ENCODE measurements around the gene PHTF2.

The PHTF2 gene

GRCh38 chr7:77918676-77919075 is 120.1 kb downstream of the PHTF2 start:
- CTCF ChIA-PET: no interaction called here
- TF ChIP-seq LEF1 (IDR thresholded peaks at IDR 0.05; ENCODE audit: borderline replicate concordance) (no peak), PKNOX1 (IDR thresholded peaks at IDR 0.05) (no peak), SUZ12 (IDR thresholded peaks at IDR 0.05) (no peak), L3MBTL2 (conservative IDR thresholded peaks at IDR 0.05) (no peak)
- POLR2A ChIA-PET: no interaction called here
- no peak for DNase-seq (ENCODE audit: extremely low spot score)

GRCh38 chr7:77923419-77923818 is 124.8 kb downstream of the PHTF2 start:
- no peak for DNase-seq (ENCODE audit: extremely low spot score)

GRCh38 chr7:77930496-77930895 is 131.9 kb downstream of the PHTF2 start:
- TF ChIP-seq L3MBTL2 (conservative IDR thresholded peaks at IDR 0.05) (no peak), TARDBP (IDR thresholded peaks at IDR 0.05) (no peak), ARNT (IDR thresholded peaks at IDR 0.05) (no peak), SUZ12 (IDR thresholded peaks at IDR 0.05) (no peak)
- DNase-seq (ENCODE audit: extremely low spot score): no peak
- ChIA-PET CTCF (no interaction called here), POLR2A (no interaction called here)

More at GRCh38 chr7:77923419-77923818, 124.8 kb downstream of the PHTF2 start:
- TF ChIP-seq TARDBP (IDR thresholded peaks at IDR 0.05) (no peak), ZNF384 (IDR thresholded peaks at IDR 0.05) (no peak), ARNT (IDR thresholded peaks at IDR 0.05) (no peak), NFRKB (IDR thresholded peaks at IDR 0.05) (no peak), FOXA1 (IDR thresholded peaks at IDR 0.05) (no peak), FOXK2 (IDR thresholded peaks at IDR 0.05) (no peak), SP1 (IDR thresholded peaks at IDR 0.05) (no peak), ELF4 (IDR thresholded peaks at IDR 0.05) (no peak), HDGF (IDR thresholded peaks at IDR 0.05; ENCODE audit: borderline replicate concordance) (no peak), L3MBTL2 (conservative IDR thresholded peaks at IDR 0.05) (no peak), CTBP1 (IDR thresholded peaks at IDR 0.05; ENCODE audit: borderline replicate concordance) (no peak), BHLHE40 (IDR thresholded peaks at IDR 0.05; ENCODE audit: borderline replicate concordance) (no peak), PKNOX1 (IDR thresholded peaks at IDR 0.05) (no peak), SUZ12 (IDR thresholded peaks at IDR 0.05) (no peak)
- ChIA-PET POLR2A (interaction anchor here (1.0 kb wide), 1 partner anchor 125 kb away, joined by 5 read pairs; the partner anchor contains the start of genes PHTF2 and TMEM60), CTCF (interaction anchor here (0.6 kb wide), 1 partner anchor 50 kb away, joined by 4 read pairs; no protein-coding TSS in a partner anchor)

GRCh38 chr7:77931841-77932240 is 133.3 kb downstream of the PHTF2 start:
- POLR2A ChIA-PET: interaction anchor here (1.2 kb wide), 1 partner anchor 88 kb away, joined by 3 read pairs; no protein-coding TSS in a partner anchor
- DNase-seq (ENCODE audit: extremely low spot score): no peak
- TF ChIP-seq FOXA1 (IDR thresholded peaks at IDR 0.05): no peak
- TF ChIP-seq ELF4 (IDR thresholded peaks at IDR 0.05): no peak
- no peak for TF ChIP-seq BHLHE40 (IDR thresholded peaks at IDR 0.05; ENCODE audit: borderline replicate concordance)
- no peak for TF ChIP-seq PKNOX1 (IDR thresholded peaks at IDR 0.05)
- no peak for TF ChIP-seq L3MBTL2 (conservative IDR thresholded peaks at IDR 0.05)
- no peak for TF ChIP-seq NFRKB (IDR thresholded peaks at IDR 0.05)
- TF ChIP-seq TARDBP (IDR thresholded peaks at IDR 0.05): no peak
- no peak for TF ChIP-seq HDGF (IDR thresholded peaks at IDR 0.05; ENCODE audit: borderline replicate concordance)
- TF ChIP-seq ZNF384 (IDR thresholded peaks at IDR 0.05): no peak
- CTCF ChIA-PET: no interaction called here

- ChIA-PET CTCF (interaction anchor here (0.7 kb wide), 1 partner anchor 274 kb away, joined by 3 read pairs; no protein-coding TSS in a partner anchor), POLR2A (no interaction called here)
- TF ChIP-seq CTBP1 (IDR thresholded peaks at IDR 0.05; ENCODE audit: borderline replicate concordance): no peak
- TF ChIP-seq PKNOX1 (IDR thresholded peaks at IDR 0.05): peak; percentile 25; the same call in 1 of the 2 replicates
- TF ChIP-seq ARNT (IDR thresholded peaks at IDR 0.05): no peak
- DNase-seq (ENCODE audit: extremely low spot score): no peak
These were observed 134.8 kb downstream of the PHTF2 start for GRCh38 chr7:77933394-77933793.

GRCh38 chr7:77935652-77936348 is 137.2 kb downstream of the PHTF2 start:
- DNase-seq (ENCODE audit: extremely low spot score): no peak
- ChIA-PET POLR2A (no interaction called here), CTCF (interaction anchor here (0.6 to 0.8 kb wide), 2 partner anchors 26 to 27 kb away, joined by 3 to 4 read pairs; no protein-coding TSS in a partner anchor)

More at GRCh38 chr7:77935652-77936348, 137.2 kb downstream of the PHTF2 start:
- no peak for TF ChIP-seq CTBP1 (IDR thresholded peaks at IDR 0.05; ENCODE audit: borderline replicate concordance)
- TF ChIP-seq ELF4 (IDR thresholded peaks at IDR 0.05): no peak
- no peak for TF ChIP-seq SUZ12 (IDR thresholded peaks at IDR 0.05)
- no peak for TF ChIP-seq ARNT (IDR thresholded peaks at IDR 0.05)
- TF ChIP-seq NFRKB (IDR thresholded peaks at IDR 0.05): no peak
- no peak for TF ChIP-seq FOXM1 (IDR thresholded peaks at IDR 0.05; ENCODE audit: borderline replicate concordance)
- no peak for TF ChIP-seq L3MBTL2 (conservative IDR thresholded peaks at IDR 0.05)
- TF ChIP-seq ZNF384 (IDR thresholded peaks at IDR 0.05): peak; percentile 41; the same call in 1 of the 2 replicates
- TF ChIP-seq FOXA1 (IDR thresholded peaks at IDR 0.05): no peak

Data from HEK293T (cell line).